GM21367 (cell line): Measurements from ENCODE around the gene C19orf85.
"Not testable (repeated sequence)": the region's sequence is repeated elsewhere in the genome, so short reads cannot be mapped to it uniquely, and the experiment has no call there.

Source experiments
- ATAC-seq: cut with Tn5 transposase; IDR thresholded peaks from one replicate; pipeline ENCODE4 v1.9.1; 2021; ENCODE audit not compliant: unreplicated experiment

The C19orf85 gene

DNA sequence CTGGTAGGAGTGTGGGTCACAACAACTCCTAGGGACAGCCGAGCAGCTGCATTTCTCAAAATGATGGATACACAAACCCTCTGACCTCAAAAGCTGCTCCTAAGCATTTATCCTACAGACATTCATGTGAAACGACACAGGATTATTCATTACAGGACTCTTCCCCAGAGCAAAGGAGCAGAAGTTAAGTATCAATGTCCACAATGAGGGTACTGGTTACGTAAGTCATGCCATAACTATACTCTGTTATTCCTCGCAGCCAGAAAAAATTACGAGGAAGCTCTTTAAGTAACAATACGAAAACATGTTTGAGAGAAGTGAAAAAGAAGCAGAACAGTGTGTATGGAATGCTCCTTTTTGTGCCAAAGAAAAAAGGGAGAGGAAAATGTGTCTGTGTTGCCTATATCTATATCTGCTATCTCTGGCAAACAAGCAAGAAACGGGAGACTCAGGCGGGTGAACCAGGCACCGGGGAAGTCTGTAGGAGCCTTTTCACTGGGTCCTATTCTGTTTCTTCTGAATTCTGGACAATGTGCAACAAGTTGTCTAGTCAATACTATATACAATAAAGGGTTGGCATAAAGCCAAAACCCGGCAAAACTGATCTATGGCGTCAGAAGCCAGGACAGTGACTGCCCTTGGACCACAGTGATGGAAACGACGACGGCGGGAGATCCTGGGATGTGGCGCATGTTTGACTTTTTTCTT lies 4.4 kb downstream of the C19orf85 start:
- no peak for ATAC-seq

DNA sequence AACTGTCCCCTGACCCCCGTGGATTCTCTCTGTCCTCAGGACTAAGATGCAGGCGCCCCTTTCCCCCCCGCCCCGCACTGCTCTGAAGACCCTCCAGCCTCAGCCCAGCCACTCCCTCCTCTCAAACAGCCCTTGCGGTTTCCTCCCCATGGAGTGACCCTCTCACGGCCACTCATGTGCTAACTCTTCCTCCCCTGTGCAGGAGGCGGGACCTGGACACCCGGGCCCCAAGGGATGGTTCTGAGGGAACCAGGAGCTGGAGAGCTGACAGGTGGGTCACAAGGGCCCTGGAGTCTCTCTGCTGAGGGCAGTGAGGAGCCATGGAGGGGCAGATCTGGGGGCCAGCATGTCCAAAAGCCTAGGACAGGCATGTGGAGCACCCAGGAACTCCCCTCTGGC lies 5.0 kb downstream of the C19orf85 start:
- no peak for ATAC-seq

DNA sequence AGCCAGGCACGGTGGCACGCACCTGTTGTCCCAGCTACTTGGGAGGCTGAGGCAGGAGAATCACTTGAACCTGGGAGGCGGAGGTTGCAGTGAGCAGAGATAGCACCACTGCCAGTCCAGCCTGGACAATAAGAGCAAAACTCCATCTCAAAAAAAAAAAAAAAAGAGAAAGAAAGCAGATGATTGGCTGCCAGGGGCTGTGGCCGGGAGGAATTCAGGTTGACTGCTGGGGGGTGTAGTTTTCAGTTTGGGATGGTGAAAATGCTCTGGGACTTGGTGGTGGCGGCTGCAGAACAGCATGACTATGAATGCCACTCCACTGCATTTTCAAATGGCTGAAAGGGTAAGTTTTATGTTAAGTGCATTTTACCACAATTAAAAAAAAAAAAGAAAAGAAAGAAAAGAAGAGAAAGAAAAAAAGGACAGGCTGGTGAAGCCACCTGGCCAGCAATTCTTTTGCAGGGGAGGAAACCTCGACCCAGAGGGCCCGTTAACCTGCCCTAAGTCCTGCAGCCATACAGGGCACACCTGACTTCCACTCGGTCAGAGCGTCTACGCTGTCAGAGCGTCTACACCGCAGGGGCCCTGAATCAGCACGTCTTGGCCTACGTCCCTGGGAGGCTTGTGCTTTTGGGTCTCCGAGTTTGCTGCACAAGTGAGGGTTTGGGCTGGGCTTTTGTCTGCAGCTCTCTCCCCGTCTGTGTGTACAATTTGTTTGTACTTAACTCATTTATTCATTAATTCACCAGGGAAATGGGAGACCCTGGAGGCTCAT lies 6.7 kb downstream of the C19orf85 start:
- no peak for ATAC-seq

DNA sequence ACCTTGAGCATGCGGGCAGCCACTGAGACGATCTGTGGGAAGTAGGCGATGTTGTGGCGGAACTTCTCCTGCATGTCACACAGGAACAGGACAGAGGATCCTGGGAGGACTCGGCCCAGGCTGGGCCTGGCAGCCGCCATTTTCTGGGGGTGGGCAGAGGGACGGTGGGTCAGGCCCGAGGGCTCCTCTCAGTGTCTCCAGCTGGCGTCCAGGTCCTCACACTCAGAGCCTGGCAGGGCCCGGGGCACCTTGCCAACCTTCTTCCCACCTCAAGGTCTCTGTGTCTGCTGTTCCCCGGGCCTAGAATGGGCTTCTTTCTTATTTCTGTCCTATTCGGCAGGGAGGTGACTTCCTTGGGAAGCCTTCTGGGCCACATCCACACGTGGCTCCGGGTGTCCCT lies 8.2 kb downstream of the C19orf85 start:
- no peak for ATAC-seq

DNA sequence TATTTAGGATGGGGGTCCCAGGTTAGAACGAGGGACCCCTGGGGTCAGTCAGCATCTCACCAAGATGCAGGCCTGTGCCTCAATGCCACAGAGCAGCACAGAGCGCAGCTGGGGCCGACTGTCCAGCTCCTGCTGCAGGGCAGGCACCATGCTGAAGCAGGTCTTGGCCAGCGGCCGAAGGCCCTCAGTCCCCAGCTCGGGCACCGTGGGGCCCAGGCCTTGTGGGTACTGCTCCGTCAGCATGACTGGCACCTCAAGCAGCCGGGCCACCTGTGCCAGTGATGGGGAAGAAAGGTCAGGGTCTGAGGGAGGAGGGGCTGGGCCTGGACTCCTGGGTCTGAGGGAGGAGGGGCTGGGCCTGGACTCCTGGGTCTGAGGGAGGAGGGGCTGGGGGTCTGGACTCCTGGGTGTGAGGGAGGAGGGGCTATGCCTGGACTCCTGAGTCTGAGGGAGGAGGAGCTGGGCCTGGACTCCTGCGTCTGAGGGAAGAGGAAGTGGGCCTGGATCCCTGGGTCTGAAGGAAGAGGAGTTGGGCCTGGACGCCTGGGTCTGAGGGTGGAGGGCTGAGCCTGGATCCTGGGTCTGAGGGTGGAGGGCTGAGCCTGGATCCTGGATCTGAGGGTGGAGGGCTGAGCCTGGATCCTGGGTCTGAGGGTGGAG lies 8.8 kb downstream of the C19orf85 start:
- ATAC-seq, result no peak

DNA sequence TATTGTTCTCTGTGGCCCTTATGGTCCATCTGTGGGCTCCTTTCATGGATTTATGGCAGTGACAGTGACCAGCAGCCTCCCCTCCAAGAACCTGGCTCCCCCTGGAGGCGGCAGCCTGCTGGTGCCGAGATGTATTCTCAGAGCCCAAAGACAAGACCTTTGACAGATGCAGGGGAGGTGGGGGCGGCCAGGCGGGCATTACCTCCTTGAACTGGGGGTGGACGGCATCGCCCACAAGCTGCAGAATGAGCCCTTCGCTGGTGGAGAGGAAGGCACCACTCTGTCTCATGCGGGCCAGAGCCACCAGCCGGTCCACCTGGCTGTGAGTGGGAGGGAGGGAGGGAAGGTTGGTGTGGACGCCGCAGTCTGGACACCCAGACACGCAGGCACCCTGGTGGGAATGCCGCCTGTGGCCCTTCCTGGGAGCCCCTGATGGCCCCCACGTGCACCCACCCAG lies 9.7 kb downstream of the C19orf85 start:
- ATAC-seq, result no peak

DNA sequence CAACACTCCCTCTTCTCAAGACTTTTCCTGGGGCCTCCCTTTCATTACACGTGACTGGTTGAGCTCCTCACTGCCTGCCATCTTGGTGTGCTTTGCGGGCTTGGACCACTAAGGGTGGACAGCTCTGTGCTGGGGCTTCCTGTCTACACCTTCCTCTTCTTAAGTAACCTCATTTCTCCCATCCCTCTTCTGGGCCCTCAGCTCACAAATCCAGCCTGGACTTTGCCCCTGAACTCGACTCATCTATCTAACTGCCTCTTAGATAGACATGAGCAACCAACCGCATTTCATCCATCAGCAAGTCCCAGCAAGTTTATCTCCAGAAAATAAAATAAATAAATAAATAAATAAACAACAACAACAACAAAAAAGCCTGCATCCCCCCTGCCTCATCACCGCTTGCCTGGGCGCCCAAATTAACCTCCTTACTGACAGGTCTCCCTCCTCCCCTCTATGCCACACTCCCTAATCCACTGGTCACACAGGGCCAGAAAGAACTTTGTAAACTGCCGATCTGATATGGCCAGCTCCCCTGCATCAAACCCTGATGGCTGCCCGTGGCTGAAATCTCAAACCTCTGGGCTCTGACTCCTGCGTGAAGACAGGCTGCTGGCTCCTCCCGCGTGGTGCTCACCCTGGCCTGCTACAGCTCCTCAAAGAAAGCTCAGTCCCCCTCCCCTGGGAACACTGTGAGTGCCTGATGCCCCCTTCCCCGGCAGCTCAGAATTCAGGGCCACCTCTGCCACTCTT lies 10.9 kb downstream of the C19orf85 start:
- ATAC-seq, result no peak

DNA sequence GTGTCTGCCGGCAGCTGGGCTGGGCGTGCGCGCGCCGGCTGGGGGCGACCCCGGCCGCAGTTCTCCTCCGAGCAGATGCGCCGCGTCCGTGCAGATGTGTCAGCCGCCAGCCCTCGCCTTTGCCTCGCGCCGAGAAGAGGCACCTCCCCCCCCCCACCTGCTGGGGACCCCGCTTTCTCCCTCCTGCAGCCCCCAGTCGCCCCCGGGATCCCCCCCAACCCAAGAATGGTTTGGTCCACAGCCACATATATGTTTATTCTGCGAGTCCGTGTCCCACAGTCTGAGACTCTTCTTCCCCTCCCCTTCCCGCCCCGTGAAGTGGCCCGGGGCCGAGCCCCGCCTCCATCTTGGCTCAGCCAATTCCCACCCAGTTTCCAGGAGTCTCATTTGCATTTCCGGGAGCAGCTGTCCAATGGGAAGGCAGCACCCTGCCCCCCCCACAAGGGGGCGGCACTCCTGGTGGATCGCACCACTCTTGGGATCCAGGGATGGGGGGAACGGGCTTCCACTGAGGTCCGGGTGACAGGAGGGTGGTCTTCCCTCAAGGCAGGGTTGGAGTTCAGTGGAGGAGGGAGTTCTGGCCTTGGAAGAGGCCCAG lies 11.7 kb downstream of the C19orf85 start:
- ATAC-seq, result no peak

DNA sequence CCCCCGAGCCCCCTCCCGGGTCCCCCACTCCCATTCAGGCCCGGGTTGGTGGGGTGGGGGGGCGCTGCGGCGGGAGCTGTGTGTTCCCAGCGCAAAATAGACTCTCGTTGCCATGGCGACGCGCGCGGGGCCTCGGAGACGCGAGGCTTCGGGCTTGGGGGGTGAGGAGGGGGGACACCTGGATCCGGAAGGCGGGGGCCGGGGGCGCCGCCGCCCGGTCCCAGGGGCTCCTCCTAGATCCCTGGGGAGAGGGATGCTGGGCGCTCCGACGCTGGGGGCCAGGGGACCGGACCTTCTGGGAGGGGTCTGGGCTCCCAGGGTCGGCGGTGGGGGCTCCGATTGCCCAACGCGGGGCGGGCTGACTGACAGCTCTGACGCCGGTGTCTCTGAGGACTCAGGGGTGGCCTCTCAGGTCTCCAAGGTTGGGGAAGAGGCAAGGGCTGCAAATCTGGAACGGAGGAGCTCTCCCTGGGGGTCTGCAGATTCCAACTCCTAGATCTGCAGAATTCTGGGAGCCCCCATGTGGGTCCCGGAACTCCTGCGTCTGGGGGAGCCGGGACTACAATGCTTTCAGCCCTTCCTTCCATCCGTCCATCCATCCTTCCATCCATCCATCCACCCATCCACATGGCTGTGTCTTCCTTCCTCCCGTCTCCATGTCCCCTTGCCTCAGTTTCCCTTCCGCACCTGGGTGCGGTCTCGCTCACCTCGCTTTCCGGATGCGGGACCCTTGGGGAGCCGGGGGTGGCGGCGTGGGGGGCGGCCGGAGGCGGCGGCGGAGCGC lies 12.4 kb downstream of the C19orf85 start:
- ATAC-seq, result no peak

DNA sequence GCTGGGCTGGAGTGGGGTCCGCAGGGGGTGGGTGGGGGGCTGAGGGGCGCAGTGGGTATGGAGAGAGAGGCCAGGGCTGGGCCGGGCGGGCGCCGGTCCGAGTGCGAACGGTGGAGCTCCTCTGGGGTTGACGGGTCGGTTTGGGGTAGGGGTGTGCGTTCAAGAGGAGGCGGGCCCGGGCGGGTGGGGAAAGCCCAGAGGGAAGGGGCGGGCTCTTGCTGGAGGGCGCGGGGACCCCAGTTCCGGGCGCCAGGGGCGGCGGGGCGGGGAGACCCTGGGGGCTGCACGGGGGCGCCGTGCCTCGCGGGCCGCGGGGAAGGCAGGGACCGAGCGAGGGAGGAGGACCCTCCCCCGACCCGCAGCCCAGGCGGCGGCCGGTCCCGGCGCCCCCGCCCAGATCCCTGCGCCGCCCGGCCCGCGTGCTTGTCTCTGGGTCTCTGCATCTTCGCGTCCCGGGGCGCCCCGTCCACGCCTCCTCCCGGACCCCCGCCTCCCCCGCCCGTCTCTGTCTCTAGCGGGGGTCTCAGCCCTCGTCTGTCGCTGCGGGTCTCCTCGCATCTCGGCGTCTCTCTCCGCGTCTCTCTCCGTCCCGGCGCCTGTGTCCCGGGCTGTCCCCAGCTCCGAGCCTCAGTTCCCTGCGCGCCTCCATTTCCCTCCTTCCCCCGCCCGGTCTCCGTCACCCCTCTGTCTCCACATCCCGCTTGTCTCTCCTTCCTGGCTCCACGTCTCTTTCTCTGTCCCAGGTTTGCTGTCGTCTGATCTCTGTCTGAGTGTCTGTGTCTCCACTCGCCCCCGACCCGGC lies 13.2 kb downstream of the C19orf85 start:
- ATAC-seq, result no peak

DNA sequence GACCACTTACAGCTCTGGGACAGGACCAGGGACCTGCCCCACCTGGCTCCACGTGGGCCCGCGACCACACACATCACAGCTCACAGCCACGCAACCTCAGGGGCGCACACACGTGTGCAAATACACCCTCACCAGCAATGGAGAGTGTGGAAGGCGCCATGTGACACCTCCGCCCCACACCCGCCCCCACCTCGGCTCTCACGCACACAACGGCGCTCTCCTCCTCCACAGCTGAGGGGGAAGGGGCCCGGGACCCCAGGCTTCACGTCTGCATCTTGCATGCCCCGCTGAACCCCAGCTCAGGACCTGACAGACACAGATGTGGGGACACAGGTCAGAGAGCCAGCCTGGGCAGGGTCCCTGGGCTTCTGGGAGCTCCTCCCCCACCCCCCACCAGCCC lies 15.1 kb downstream of the C19orf85 start:
- ATAC-seq, result no peak

DNA sequence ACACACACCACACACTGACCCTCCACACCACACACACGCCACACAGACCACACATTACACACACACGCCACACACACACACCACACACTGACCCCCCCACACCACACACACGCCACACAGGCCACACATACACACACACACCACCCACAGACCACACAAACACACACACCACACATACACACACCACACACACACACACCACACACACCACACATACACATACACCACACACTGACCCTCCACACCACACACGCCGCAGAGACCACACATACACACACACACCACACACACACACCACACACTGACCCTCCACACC lies 16.4 kb downstream of the C19orf85 start:
- not testable (repeated sequence) for ATAC-seq

DNA sequence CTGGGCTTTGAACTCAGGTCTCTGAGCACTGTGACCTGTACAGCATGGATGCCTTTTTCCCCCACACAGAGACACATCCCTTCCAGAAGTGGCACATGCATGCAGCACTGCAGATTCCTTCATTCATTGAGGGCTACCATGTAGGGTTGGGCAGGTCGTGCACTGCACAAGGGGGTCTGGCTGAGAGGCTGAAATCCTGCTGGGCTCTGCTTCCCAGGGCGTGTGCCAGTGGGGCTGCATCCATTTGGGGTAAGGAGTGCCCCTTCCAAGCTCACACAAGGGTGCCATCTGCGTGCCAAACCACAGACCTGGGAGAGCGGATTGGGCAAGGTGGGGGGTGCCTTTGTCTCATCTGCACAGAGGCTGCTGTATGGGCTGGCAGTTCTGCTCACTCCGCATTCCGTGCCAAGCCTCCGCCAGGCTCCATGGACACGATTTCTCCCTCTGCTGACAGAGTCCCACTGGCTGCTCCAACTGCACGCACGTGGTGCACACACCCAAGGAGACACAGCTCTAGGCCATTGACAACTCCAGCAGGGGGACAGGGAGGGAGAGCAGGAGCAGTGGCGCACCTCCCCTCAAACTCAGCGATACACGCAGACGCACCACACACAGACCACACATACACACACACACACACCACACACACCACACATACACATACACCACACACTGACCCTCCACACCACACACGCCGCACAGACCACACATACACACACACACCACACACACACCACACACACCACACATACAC lies 17.0 kb downstream of the C19orf85 start:
- no peak for ATAC-seq

DNA sequence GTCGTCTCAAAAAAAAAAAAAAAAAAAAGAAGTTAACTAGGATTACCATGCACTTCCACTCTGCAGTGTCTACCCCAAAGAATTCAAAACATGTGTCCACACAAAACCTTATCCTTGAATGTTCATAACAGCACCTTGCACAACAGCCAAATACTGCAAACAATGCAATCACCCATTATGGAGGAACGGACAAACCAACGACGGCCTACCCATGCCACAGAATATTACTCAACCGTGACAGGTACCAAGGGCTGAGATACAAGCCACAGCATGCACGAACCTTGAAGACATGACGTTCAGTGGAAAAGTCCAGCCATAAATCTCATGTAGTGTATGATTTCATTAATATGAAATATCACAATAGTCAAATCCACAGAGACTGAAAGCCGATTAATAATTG lies 18.5 kb downstream of the C19orf85 start:
- ATAC-seq, result no peak

DNA sequence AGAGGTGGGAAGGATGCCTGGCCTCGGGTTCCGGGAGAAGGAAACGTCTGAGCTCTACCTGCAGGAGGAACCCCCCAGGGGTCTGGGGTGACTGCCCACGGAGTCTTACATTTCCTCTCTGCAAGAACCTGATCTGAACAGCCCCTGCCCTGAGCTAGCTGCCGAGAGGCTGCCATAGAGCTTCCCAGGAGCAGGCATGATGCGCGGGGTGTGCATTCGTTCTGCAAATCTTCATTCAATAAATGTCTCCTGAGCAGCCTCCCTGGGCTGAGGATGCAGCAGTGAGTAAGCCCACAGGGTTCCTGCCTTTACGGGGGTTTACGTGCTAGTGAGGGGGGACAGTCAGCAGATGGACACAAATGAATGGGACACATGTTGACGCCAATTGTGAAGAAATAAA lies 19.9 kb downstream of the C19orf85 start:
- ATAC-seq, result no peak

DNA sequence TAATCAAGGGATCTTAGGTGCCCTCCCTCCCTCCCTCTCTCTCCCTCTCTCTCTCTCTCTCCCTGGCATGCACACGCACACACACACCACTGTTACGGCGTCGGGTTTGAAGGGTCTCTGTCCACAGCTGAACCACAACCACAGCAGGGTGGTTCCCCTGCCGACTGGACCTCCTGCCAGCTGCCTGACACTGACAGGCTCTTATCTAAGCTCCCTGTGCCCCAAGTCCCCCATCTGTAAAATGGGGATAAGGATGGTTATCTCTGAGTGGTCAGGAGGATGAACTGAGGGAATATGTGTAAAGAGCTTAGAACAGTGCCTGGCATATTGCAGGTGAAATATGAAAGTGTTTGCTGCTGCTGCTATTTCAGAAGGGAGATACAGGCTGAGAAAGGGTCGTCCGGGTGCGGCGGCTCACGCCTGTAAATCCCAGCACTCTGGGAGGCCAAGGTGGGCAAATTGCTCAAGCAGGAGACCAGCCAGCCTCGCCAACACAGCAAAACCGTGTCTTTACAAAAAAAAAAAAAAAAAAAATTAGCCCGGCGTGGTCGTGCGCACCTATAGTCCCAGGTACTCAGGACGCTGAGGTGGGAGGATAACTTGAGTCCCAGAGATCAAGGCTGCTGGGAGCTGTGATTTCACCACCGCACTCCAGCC lies 20.6 kb downstream of the C19orf85 start:
- no peak for ATAC-seq

DNA sequence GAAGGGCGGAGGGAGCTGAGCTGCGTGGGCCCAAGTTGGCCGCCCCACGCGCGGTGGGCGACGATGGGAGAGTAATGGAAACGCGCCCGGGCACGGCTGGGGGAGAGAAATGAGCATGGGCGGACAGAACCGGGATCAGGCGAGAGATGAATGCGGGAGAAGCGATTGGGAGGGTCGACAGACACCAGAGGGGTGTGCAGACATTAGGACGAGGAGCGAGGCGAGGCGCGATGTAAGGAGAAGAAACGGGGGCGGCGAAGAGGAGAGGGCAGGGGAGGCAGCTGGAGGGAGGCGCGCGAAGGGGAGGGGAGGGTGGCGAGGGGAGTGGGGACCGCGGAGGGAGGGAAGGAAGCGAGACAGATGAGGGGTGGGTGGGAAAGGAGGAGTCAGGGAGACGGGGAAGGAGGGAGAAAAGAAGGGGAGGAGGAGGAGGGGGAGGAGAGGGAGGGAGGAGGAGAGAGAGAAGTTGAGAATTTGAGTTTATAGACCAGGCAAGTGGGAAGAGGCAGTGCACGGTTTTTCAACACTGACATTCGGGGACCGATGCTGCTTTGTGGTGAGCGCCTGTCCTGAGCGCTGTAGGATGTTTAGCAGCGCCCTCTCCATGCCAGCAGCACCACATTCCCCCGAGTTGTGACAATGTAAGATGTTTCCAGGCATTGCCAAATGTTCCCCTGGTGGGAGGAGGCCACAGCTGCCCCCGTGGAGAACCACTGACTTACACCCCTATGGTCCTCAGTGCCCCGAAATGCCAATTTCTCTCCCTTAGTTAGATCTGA lies 21.3 kb downstream of the C19orf85 start, which contains the start of gene SHISA7:
Gene SHISA7, minus strand, starts transcription at position 256 of the 779 bp plus-strand sequence. CDS start 437 bp downstream, outside the sequence.
- no peak for ATAC-seq
